Measurements from ENCODE around the gene HDAC7.

The HDAC7 gene

DNA sequence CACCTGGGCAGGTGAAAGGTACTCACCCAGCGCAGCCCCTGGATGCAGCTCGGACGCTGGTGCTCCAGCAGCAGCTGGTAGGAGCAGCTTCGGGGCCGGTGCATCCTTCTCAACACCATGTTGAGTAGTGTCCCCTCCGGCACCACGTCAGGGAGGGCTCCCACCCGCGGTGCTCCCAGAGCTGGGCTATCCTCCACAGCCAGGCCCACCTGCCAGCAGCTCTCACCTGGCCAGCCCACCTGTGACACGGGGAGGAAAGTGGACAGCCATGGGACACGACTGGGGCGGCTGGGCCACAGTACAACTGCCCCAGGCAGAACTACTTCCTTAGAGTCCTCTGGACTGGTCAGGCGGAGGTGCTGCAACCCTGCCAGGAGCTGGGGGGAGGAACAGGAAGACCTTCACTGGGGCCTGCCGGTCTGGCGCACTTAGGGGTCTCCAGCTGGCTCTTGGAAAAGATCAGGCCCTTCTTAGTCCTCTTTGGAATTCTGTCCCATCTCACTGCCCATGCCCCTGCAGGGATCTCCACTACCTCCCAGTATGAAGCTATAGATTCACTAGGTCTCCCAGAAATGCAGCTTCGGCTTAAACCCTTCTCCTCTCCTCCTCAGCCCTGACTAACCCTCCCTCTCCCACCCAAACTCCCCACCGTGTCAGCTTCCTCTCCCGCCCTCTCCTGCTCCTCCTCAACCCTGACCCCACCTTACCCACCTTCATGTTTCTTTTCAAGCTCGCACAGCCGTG, 61.7 kb downstream of the HDAC7 start:
- Histone ChIP-seq H3K4me3 (ENCODE audit: low read depth, low read length) (no peak overlapping the region; the same call in 1 of the 2 replicates), H3K9me3 (ENCODE audit: severe bottlenecking) (no peaks in the 10 kb centered on the region), H3K27me3 (ENCODE audit: insufficient read depth, low read depth, severe bottlenecking) (no peaks in the 10 kb centered on the region), H3K27ac (no peak overlapping the region), H3K36me3 (no peaks in the 10 kb centered on the region)
- TF ChIP-seq, protein P1, sequence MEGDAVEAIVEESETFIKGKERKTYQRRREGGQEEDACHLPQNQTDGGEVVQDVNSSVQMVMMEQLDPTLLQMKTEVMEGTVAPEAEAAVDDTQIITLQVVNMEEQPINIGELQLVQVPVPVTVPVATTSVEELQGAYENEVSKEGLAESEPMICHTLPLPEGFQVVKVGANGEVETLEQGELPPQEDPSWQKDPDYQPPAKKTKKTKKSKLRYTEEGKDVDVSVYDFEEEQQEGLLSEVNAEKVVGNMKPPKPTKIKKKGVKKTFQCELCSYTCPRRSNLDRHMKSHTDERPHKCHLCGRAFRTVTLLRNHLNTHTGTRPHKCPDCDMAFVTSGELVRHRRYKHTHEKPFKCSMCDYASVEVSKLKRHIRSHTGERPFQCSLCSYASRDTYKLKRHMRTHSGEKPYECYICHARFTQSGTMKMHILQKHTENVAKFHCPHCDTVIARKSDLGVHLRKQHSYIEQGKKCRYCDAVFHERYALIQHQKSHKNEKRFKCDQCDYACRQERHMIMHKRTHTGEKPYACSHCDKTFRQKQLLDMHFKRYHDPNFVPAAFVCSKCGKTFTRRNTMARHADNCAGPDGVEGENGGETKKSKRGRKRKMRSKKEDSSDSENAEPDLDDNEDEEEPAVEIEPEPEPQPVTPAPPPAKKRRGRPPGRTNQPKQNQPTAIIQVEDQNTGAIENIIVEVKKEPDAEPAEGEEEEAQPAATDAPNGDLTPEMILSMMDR (IDR thresholded peaks at IDR 0.05; ENCODE audit: low read depth, low read length) = no peak
- DNase-seq = no peak

GRCh38 chr12:47757364-47757839, 62.3 kb downstream of the HDAC7 start:
- Histone ChIP-seq H3K36me3 (no peaks in the 10 kb centered on the region), H3K27ac (no peak overlapping the region), H3K27me3 (ENCODE audit: insufficient read depth, low read depth, severe bottlenecking) (no peaks in the 10 kb centered on the region), H3K4me3 (ENCODE audit: low read depth, low read length) (no peak overlapping the region), H3K9me3 (ENCODE audit: severe bottlenecking) (no peaks in the 10 kb centered on the region)
- TF ChIP-seq, protein P1 (IDR thresholded peaks at IDR 0.05; ENCODE audit: low read depth, low read length) = no peak
- DNase-seq = no peak

- DNase-seq = no peak
- Histone ChIP-seq H3K27me3 (ENCODE audit: insufficient read depth, low read depth, severe bottlenecking) (no peaks in the 10 kb centered on the region), H3K4me3 (ENCODE audit: low read depth, low read length) (no peak overlapping the region), H3K36me3 (no peaks in the 10 kb centered on the region), H3K27ac (no peak overlapping the region), H3K9me3 (ENCODE audit: severe bottlenecking) (no peaks in the 10 kb centered on the region)
- TF ChIP-seq, protein P1 (IDR thresholded peaks at IDR 0.05; ENCODE audit: low read depth, low read length) = no peak
Measured at GRCh38 chr12:47755655-47756562, 63.8 kb downstream of the HDAC7 start.

GRCh38 chr12:47754881-47755280, 64.8 kb downstream of the HDAC7 start:
- Histone ChIP-seq H3K36me3 (no peaks in the 10 kb centered on the region), H3K27me3 (ENCODE audit: insufficient read depth, low read depth, severe bottlenecking) (no peaks in the 10 kb centered on the region), H3K27ac (no peak overlapping the region), H3K9me3 (ENCODE audit: severe bottlenecking) (no peaks in the 10 kb centered on the region), H3K4me3 (ENCODE audit: low read depth, low read length) (no peak overlapping the region)
- TF ChIP-seq, protein P1 (IDR thresholded peaks at IDR 0.05; ENCODE audit: low read depth, low read length) = no peak
- DNase-seq = no peak

- H3K36me3 ChIP-seq = no peaks in the 10 kb centered on the region
- TF ChIP-seq, protein P1 (IDR thresholded peaks at IDR 0.05; ENCODE audit: low read depth, low read length) = no peak
Measured at GRCh38 chr12:47754126-47754525, 65.6 kb downstream of the HDAC7 start.

More at GRCh38 chr12:47754126-47754525, 65.6 kb downstream of the HDAC7 start:
- DNase-seq = no peak
- Histone ChIP-seq H3K9me3 (ENCODE audit: severe bottlenecking) (no peaks in the 10 kb centered on the region), H3K4me3 (ENCODE audit: low read depth, low read length) (no peak overlapping the region), H3K27ac (no peak overlapping the region), H3K27me3 (ENCODE audit: insufficient read depth, low read depth, severe bottlenecking) (no peaks in the 10 kb centered on the region)
